ENCODE measurements around the gene ZNF263. TPM values are rescaled to one million over a fixed set of nuclear protein-coding genes. Genes with fewer than 3 reads are reported as not detected.

ZNF263 gene
- total and polyA plus RNA-seq, 9 of the 15 experiments (the other 6 are each of a cell fraction or from before 2014, with no cell fraction given) = 4.6 to 48.3 (median 31.8) TPM

DNA sequence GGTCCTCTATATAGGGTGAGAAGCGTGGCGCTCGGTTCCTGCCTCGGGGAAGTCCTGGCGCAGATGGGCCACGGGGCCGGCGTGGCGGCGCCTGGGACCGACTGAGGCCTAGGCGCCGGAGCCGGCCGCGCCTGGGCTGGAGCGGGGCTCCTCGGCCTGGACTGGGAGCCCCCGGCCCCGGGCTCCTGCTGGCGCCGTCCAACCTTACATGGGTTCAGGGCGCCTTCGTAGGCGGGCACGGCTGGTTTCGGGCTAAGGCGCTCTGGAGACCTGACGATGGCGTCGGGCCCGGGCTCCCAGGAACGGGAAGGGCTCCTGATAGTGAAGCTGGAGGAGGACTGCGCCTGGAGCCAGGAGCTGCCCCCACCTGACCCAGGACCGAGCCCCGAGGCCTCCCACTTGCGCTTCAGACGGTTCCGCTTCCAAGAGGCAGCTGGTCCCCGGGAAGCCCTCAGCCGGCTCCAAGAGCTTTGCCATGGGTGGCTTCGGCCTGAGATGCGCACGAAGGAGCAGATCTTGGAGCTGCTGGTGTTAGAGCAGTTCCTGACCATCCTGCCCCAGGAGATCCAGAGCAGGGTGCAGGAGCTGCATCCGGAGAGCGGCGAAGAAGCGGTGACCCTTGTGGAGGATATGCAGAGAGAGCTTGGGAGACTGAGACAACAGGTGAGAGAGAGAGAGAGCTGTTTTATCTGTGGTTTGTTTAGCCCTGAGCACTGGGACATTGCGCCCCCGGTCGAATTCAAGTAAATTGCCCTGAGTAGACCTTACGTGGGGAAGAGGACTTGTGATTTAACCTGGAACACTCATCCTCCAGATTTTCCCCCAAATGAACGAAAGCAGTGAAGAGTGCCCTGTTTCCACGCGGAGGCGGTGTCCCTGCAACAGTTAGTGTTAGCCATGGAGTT is 504 bp downstream of the ZNF263 start (continued):
- TF ChIP-seq, protein P1, sequence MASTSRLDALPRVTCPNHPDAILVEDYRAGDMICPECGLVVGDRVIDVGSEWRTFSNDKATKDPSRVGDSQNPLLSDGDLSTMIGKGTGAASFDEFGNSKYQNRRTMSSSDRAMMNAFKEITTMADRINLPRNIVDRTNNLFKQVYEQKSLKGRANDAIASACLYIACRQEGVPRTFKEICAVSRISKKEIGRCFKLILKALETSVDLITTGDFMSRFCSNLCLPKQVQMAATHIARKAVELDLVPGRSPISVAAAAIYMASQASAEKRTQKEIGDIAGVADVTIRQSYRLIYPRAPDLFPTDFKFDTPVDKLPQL (IDR thresholded peaks at IDR 0.05; ENCODE audit: extremely low read depth, insufficient read length) = no peak
- TF ChIP-seq ARHGAP35 (IDR thresholded peaks at IDR 0.05; ENCODE audit: partially characterized antibody) = no peak
- TF ChIP-seq YY1 (IDR thresholded peaks at IDR 0.05; ENCODE audit: borderline replicate concordance in 1 of 3, control insufficient read depth in 1 of 3, extremely low read depth in 1 of 3, insufficient read depth in 3 of 3, insufficient read length in 1 of 3, insufficient replicate concordance in 2 of 3, low read depth in 1 of 3, low read length in 2 of 3) = no peak
- TF ChIP-seq FOXK2 (conservative IDR thresholded peaks at IDR 0.05 in 1 of 2, IDR thresholded peaks at IDR 0.05 in 1 of 2; ENCODE audit: low read depth in 2 of 2) = no peak
- TF ChIP-seq, protein P2, sequence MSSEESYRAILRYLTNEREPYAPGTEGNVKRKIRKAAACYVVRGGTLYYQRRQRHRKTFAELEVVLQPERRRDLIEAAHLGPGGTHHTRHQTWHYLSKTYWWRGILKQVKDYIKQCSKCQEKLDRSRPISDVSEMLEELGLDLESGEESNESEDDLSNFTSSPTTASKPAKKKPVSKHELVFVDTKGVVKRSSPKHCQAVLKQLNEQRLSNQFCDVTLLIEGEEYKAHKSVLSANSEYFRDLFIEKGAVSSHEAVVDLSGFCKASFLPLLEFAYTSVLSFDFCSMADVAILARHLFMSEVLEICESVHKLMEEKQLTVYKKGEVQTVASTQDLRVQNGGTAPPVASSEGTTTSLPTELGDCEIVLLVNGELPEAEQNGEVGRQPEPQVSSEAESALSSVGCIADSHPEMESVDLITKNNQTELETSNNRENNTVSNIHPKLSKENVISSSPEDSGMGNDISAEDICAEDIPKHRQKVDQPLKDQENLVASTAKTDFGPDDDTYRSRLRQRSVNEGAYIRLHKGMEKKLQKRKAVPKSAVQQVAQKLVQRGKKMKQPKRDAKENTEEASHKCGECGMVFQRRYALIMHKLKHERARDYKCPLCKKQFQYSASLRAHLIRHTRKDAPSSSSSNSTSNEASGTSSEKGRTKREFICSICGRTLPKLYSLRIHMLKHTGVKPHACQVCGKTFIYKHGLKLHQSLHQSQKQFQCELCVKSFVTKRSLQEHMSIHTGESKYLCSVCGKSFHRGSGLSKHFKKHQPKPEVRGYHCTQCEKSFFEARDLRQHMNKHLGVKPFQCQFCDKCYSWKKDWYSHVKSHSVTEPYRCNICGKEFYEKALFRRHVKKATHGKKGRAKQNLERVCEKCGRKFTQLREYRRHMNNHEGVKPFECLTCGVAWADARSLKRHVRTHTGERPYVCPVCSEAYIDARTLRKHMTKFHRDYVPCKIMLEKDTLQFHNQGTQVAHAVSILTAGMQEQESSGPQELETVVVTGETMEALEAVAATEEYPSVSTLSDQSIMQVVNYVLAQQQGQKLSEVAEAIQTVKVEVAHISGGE (CRISPR knock-in tag; IDR thresholded peaks at IDR 0.05) = no peak
- TF ChIP-seq, protein P3, sequence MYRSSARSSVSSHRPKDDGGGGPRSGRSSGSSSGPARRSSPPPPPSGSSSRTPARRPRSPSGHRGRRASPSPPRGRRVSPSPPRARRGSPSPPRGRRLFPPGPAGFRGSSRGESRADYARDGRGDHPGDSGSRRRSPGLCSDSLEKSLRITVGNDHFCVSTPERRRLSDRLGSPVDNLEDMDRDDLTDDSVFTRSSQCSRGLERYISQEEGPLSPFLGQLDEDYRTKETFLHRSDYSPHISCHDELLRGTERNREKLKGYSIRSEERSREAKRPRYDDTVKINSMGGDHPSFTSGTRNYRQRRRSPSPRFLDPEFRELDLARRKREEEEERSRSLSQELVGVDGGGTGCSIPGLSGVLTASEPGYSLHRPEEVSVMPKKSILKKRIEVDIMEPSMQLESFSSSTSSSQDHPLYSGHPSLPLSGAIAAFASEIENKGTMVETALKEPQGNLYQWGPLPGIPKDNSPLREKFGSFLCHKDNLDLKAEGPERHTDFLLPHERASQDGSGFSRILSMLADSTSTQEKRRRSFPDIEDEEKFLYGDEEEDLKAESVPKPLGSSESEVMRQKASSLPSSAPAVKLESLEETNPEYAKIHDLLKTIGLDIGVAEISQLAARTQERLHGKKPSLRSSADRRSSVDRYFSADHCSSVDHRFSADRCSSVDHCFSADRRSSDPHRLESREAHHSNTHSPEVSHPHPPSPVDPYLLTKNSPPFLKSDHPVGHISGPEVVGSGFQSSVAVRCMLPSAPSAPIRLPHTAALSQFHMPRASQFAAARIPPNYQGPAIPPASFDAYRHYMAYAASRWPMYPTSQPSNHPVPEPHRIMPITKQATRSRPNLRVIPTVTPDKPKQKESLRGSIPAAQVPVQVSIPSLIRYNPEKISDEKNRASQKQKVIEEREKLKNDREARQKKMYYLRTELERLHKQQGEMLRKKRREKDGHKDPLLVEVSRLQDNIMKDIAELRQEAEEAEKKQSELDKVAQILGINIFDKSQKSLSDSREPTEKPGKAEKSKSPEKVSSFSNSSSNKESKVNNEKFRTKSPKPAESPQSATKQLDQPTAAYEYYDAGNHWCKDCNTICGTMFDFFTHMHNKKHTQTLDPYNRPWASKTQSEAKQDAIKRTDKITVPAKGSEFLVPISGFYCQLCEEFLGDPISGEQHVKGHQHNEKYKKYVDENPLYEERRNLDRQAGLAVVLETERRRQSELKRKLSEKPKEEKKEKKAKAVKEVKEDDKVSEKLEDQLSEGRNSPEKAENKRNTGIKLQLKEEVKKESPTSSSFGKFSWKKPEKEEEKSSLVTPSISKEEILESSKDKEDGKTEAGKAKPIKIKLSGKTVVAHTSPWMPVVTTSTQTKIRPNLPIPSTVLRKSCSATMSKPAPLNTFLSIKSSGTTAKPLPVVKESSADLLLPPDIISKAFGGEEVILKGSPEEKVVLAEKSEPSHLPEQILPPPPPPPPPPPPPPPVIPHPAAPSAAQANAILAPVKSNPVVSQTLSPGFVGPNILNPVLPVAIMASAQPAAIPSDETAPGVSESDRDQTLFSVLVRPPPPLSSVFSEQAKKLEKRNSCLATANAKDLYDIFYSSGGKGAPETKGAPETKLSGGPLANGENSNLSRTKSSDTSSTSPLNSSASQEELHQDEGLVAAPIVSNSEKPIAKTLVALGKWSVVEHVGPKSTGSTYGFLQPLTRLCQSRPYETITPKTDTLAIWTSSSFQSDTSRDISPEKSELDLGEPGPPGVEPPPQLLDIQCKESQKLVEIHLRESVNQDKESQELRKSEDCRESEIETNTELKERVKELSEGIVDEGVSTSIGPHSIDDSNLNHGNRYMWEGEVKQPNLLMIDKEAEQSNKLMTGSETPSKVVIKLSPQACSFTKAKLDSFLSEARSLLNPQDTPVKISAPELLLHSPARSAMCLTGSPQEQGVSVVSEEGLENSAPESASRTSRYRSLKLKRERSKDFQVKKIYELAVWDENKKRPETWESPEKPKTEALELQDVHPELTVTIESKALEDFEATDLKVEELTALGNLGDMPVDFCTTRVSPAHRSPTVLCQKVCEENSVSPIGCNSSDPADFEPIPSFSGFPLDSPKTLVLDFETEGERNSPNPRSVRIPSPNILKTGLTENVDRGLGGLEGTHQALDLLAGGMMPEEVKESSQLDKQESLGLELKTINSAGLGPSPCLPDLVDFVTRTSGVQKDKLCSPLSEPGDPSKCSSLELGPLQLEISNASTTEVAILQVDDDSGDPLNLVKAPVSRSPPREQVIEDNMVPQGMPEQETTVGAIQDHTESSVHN (IDR thresholded peaks at IDR 0.05; ENCODE audit: borderline replicate concordance in 1 of 2, low read depth in 1 of 2) = no peak
- no peak for TF ChIP-seq ZNF134 (CRISPR knock-in tag; conservative IDR thresholded peaks at IDR 0.05)
- no peak for TF ChIP-seq HDAC6 (IDR thresholded peaks at IDR 0.05; ENCODE audit: low read depth, low read length)
- no peak for TF ChIP-seq HDGF (IDR thresholded peaks at IDR 0.05)
- no peak for TF ChIP-seq ZNF717 (CRISPR knock-in tag; IDR thresholded peaks at IDR 0.05)
- no peak for TF ChIP-seq HCFC1 (IDR thresholded peaks at IDR 0.05; ENCODE audit: low read depth, low read length)
- TF ChIP-seq PTTG1 (tag; IDR thresholded peaks at IDR 0.05; ENCODE audit: low read depth) = no peak
